H1 (cell line): ENCODE measurements around the gene AOPEP. TPM values are rescaled to one million over a fixed set of nuclear protein-coding genes. Genes with fewer than 3 reads are reported as not detected.
A peak's percentile ranks its signal among the peaks of the same experiment; 100 is the strongest.

ENCODE experiments used
- CTCF ChIA-PET: fragments of 300-600 bp; sonication (Branson Sonifier 250); formaldehyde crosslinking; loops from one replicate; lab custom pipeline; 2021; ENCODE audit not compliant: partially characterized antibody; lab: Charles Lee
- POLR2A ChIA-PET: fragments of 300-600 bp; sonication (Branson Sonifier 250); formaldehyde crosslinking; loops from one replicate; lab custom pipeline; 2021; ENCODE audit warnings: inconsistent platforms; ENCODE audit not compliant: partially characterized antibody; lab: Charles Lee
- DNase-seq, 2 experiments: peaks; one replicate each; pipeline versions ENCODE4 v3.0.0 to v3.0.0-alpha.2; 2010 to 2022; ENCODE audit warnings: low spot score in 2 of 2, low read depth in 1 of 2, mixed read lengths in 1 of 2
- FAIRE-seq: peaks from 2 replicates; lab custom pipeline; 2011; peaks lifted over from hg19 to GRCh38; lab: Jason Lieb, UNC
- H2AFZ ChIP-seq: 2 replicates; pipeline ENCODE4 v1.8.1; 2012; ENCODE audit warnings: low read length, inconsistent platforms
- H2AK5ac ChIP-seq: 2 replicates; pipeline ENCODE4 v1.6.1; 2013; ENCODE audit warnings: low read depth, low read length
- H2BK120ac ChIP-seq: replicated peaks from 2 replicates; pipeline ENCODE3; 2013; ENCODE audit warnings: low read depth, low read length, inconsistent platforms
- H2BK12ac ChIP-seq: 2 replicates; pipeline ENCODE4 v1.6.1; 2013; ENCODE audit warnings: low read depth, low read length
- H2BK15ac ChIP-seq: 2 replicates; pipeline ENCODE4 v1.6.1; 2013; ENCODE audit warnings: low read length
- H2BK20ac ChIP-seq: 2 replicates; pipeline ENCODE4 v1.6.1; 2013; ENCODE audit warnings: low read length
- H2BK5ac ChIP-seq: 2 replicates; pipeline ENCODE4 v1.6.1; 2013; ENCODE audit warnings: low read depth, low read length
- H3K14ac ChIP-seq: 2 replicates; pipeline ENCODE4 v1.6.1; 2013; ENCODE audit warnings: inconsistent platforms; ENCODE audit not compliant: insufficient read length
- H3K18ac ChIP-seq: 2 replicates; pipeline ENCODE4 v1.6.1; 2013; ENCODE audit warnings: low read length; ENCODE audit errors: extremely low read depth
- H3K23ac ChIP-seq: 2 replicates; pipeline ENCODE4 v1.6.1; 2013; ENCODE audit warnings: inconsistent platforms; ENCODE audit not compliant: insufficient read length
- H3K23me2 ChIP-seq: 2 replicates; pipeline ENCODE4 v1.6.1; 2013; ENCODE audit warnings: low read depth, low read length
- H3K27ac ChIP-seq: 2 replicates; pipeline ENCODE4 v1.6.1; 2011; ENCODE audit warnings: low read depth, low read length, inconsistent platforms
- H3K27me3 ChIP-seq, 4 experiments: replicated peaks in 1 of 4; 1 replicate in 1 of 4; 2 replicates in 3 of 4; pipeline versions ENCODE4 v1.6.1 to v1.8.1; 2011 to 2013; ENCODE audit warnings: low read length in 3 of 4, mild to moderate bottlenecking in 3 of 4, inconsistent platforms in 2 of 4, mixed read lengths in 2 of 4, moderate library complexity in 1 of 4; ENCODE audit not compliant: control insufficient read depth in 3 of 4, insufficient read depth in 3 of 4; ENCODE audit errors: extremely low read depth in 1 of 4
- H3K36me3 ChIP-seq, 4 experiments: 2 replicates each; pipeline versions ENCODE4 v1.6.1 to v1.8.1; 2011 to 2013; ENCODE audit warnings: mild to moderate bottlenecking in 4 of 4, low read length in 3 of 4, moderate library complexity in 2 of 4, control low read depth in 1 of 4, inconsistent platforms in 1 of 4; ENCODE audit not compliant: insufficient read depth in 4 of 4, control insufficient read depth in 2 of 4
- H3K4ac ChIP-seq: replicated peaks from 2 replicates; pipeline ENCODE3; 2013; ENCODE audit warnings: low read length, low read depth, mixed read lengths, inconsistent platforms; ENCODE audit not compliant: insufficient read length
- H3K4me1 ChIP-seq, 4 experiments: replicated peaks in 1 of 4; 1 replicate in 1 of 4; 2 replicates in 3 of 4; pipeline versions ENCODE4 v1.6.1 to v1.8.1; 2011 to 2013; ENCODE audit warnings: low read length in 3 of 4, inconsistent platforms in 2 of 4, mixed read lengths in 1 of 4; ENCODE audit not compliant: insufficient read depth in 4 of 4, control insufficient read depth in 3 of 4
- H3K4me2 ChIP-seq, 2 experiments: 2 replicates each; pipeline versions ENCODE4 v1.6.1 to v1.8.1; 2011 to 2013; ENCODE audit warnings: low read depth in 2 of 2, low read length in 2 of 2, control low read depth in 1 of 2, inconsistent platforms in 1 of 2, mild to moderate bottlenecking in 1 of 2; ENCODE audit not compliant: insufficient read depth in 1 of 2
- H3K4me3 ChIP-seq, 4 experiments: fragments of 200-600, 300-600 bp in 1 of 4; sonication (generic), shearing (Covaris generic), sonication (Bioruptor Twin) in 1 of 4; 2 replicates each; pipeline versions ENCODE4 v1.5.1 to v1.8.1; 2011 to 2016; ENCODE audit warnings: low read length in 4 of 4, low read depth in 3 of 4, control low read depth in 2 of 4, inconsistent platforms in 2 of 4, mild to moderate bottlenecking in 2 of 4, mixed read lengths in 1 of 4, moderate library complexity in 1 of 4; ENCODE audit not compliant: insufficient read depth in 2 of 4; ENCODE audit errors: extremely low read depth in 1 of 4
- H3K56ac ChIP-seq: replicated peaks from 2 replicates; pipeline ENCODE3; 2013; ENCODE audit warnings: low read depth, mild to moderate bottlenecking, mixed read lengths, low read length, inconsistent platforms; ENCODE audit not compliant: insufficient read length
- H3K79me1 ChIP-seq: 2 replicates; pipeline ENCODE4 v1.6.1; 2013; ENCODE audit warnings: low read depth, low read length, control low read depth
- H3K79me2 ChIP-seq, 2 experiments: 2 replicates each; pipeline versions ENCODE4 v1.6.1 to v1.8.1; 2012 to 2013; ENCODE audit warnings: low read length in 2 of 2, mild to moderate bottlenecking in 2 of 2, inconsistent platforms in 1 of 2; ENCODE audit not compliant: insufficient read depth in 2 of 2, control insufficient read depth in 1 of 2
- H3K9ac ChIP-seq, 4 experiments: replicated peaks in 1 of 4; 1 replicate in 1 of 4; 2 replicates in 3 of 4; pipeline versions ENCODE4 v1.6.1 to v1.8.1; 2011 to 2013; ENCODE audit warnings: low read depth in 3 of 4, low read length in 3 of 4, control low read depth in 2 of 4, mild to moderate bottlenecking in 2 of 4, moderate library complexity in 2 of 4, inconsistent platforms in 1 of 4; ENCODE audit errors: extremely low read depth in 1 of 4
- H3K9me3 ChIP-seq, 2 experiments: 2 replicates each; pipeline versions ENCODE4 v1.6.1 to v1.8.1; 2012 to 2013; ENCODE audit warnings: mild to moderate bottlenecking in 2 of 2, moderate library complexity in 2 of 2, control low read depth in 1 of 2, inconsistent platforms in 1 of 2, low read depth in 1 of 2, low read length in 1 of 2, mixed read lengths in 1 of 2; ENCODE audit not compliant: insufficient read depth in 2 of 2
- H4K20me1 ChIP-seq, 2 experiments: replicated peaks in 1 of 2; 2 replicates each; pipeline versions ENCODE3 to v1.8.1; 2011 to 2013; ENCODE audit warnings: inconsistent platforms in 2 of 2, low read length in 2 of 2, mild to moderate bottlenecking in 1 of 2; ENCODE audit not compliant: insufficient read depth in 2 of 2, control insufficient read depth in 1 of 2
- H4K5ac ChIP-seq: 2 replicates; pipeline ENCODE4 v1.6.1; 2013; ENCODE audit warnings: low read length, low read depth, mixed read lengths, inconsistent platforms; ENCODE audit not compliant: insufficient read length
- H4K8ac ChIP-seq: 2 replicates; pipeline ENCODE4 v1.8.0; 2013; ENCODE audit warnings: mild to moderate bottlenecking, moderate library complexity, low read length, inconsistent platforms; ENCODE audit not compliant: insufficient read depth; ENCODE audit errors: extremely low read depth
- H4K91ac ChIP-seq: replicated peaks from 2 replicates; pipeline ENCODE3; 2013; ENCODE audit warnings: low read length, mixed read lengths, inconsistent platforms; ENCODE audit not compliant: insufficient read length
- EP300 ChIP-seq, 2 experiments: IDR thresholded peaks; 1 replicate in 1 of 2; 2 replicates in 1 of 2; pipeline ENCODE4 v1.6.1; 2011 to 2012; ENCODE audit warnings: low read depth in 2 of 2, low read length in 2 of 2, mild to moderate bottlenecking in 2 of 2, borderline replicate concordance in 1 of 2, inconsistent platforms in 1 of 2, moderate library complexity in 1 of 2
- SIX5 ChIP-seq: IDR thresholded peaks from 2 replicates; pipeline ENCODE4 v1.6.1; 2011; ENCODE audit warnings: mild to moderate bottlenecking, low read depth, low read length
- SP2 ChIP-seq: IDR thresholded peaks from 2 replicates; pipeline ENCODE4 v1.6.1; 2012; ENCODE audit warnings: mild to moderate bottlenecking, low read length, inconsistent platforms
- TAF1 ChIP-seq: IDR thresholded peaks from 2 replicates; pipeline ENCODE4 v1.6.1; 2011; ENCODE audit warnings: mild to moderate bottlenecking, low read depth, low read length
- WGBS, 2 experiments: shearing (Covaris generic) in 1 of 2; methylation state at CpG; one replicate each; pipeline versions ENCODE4 v1.1.6 to v1.1.7; 2013 to 2015; ENCODE audit warnings: low lambda C conversion rate in 2 of 2, mixed read lengths in 2 of 2, inconsistent platforms in 1 of 2, low coverage in 1 of 2, missing lambda C conversion rate in 1 of 2; ENCODE audit not compliant: insufficient replicate concordance in 2 of 2, insufficient coverage in 1 of 2, insufficient read length in 1 of 2; ENCODE audit errors: extremely low coverage in 1 of 2, missing lambda C conversion rate in 1 of 2; 5-methylcytosine and 5-hydroxymethylcytosine counted together
- polyA plus RNA-seq, 7 experiments: library from polyadenylated mRNA; depleted of rRNA in 3 of 7; stranded (reverse) in 5 of 7; unstranded in 2 of 7; fragments of >200 nt in 5 of 7; fragments of 200-250 nt in 2 of 7; gene quantifications; 1 replicate in 5 of 7; 2 replicates in 1 of 7; 4 replicates in 1 of 7; pipeline versions ENCODE4 v1.2.1 to v1.2.3, GENCODE V29; 2011 to 2013; ENCODE audit warnings: missing spikeins in 2 of 7, mixed read lengths in 2 of 7
- total RNA-seq: library from RNA; stranded (reverse); fragmentation: NEBNext Ultra II Directional; extraction: Animal tissue kit (Norgen Biotek cat#: 25700); gene quantifications from 2 replicates; pipeline ENCODE4 v1.2.1, GENCODE V29; 2021
- TF ChIP-seq, protein P1 (sequence below): IDR thresholded peaks from 2 replicates; pipeline ENCODE4 v1.6.1; 2012; ENCODE audit warnings: low read length, inconsistent platforms

Gene AOPEP
- total and polyA plus RNA-seq, 2 of the 8 experiments (the other 6 are each of a cell fraction or from before 2014, with no cell fraction given) = 6.1 to 14.3 TPM

DNA sequence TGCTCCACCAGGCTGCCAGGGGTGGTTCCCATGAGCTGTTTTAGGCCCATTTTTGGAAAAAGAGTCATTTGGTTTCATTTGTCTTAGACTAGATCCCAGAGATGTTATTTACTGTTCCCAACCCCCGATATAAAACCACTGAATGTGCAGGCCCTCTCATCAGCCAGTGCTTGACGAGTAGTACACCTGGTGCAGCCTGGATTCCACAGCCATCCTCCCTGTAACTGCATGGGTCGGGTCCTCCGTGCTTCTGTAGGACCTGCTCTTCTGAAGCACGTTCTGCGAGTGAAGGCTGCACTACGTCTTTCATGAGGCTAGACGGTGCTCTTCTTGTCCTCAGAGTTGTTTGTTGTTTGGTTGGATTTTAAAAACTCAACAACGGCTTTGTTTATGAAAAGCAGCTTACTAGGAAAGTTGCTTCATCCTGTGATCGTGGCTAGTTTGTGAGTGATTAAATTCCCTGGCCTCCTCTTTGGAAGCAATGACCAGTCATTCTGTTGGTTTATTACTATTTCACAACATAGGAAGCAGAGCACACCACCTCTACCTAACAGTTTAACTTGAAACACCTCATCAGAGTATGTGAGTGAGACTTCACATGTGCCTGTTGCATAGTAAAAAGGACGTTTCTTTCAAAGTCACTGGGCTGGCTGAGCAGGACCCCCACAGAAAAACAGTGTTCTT, 135.2 kb downstream of the AOPEP start:
- Histone ChIP-seq H3K18ac (no peak overlapping the region), H3K4me2 (no peak overlapping the region), H2BK120ac (no peak overlapping the region), H2AK5ac (no peak overlapping the region), H3K36me3 (no peaks in the 10 kb centered on the region), H3K14ac (no peak overlapping the region), H4K20me1 (no peaks in the 10 kb centered on the region), H3K23ac (no peak overlapping the region), H3K79me1 (no peaks in the 10 kb centered on the region; the same call in 1 of the 2 replicates), H3K56ac (no peak overlapping the region), H2AFZ (no peak overlapping the region), H3K79me2 (no peaks in the 10 kb centered on the region), H3K27me3 (no peaks in the 10 kb centered on the region), H3K4ac (no peak overlapping the region), H2BK15ac (no peak overlapping the region), H2BK12ac (no peak overlapping the region), H3K9me3 (no peaks in the 10 kb centered on the region), H4K8ac (no peak overlapping the region), H2BK5ac (no peak overlapping the region), H4K5ac (no peak overlapping the region), H3K4me3 (no peak overlapping the region), H3K27ac (no peak overlapping the region), H2BK20ac (no peak overlapping the region), H3K4me1 (peaks cover 0 to 7% (median 0%) of the 10 kb centered on the region in 4 experiments; a peak in 2 of 7 replicates), H4K91ac (no peak overlapping the region), H3K23me2 (no peaks in the 10 kb centered on the region), H3K9ac (no peak overlapping the region)
- TF ChIP-seq EP300 (IDR thresholded peaks at IDR 0.05; ENCODE audit: borderline replicate concordance in 1 of 2, low read depth in 2 of 2, low read length in 2 of 2) = no peak
- no peak for TF ChIP-seq TAF1
- TF ChIP-seq, protein P1, sequence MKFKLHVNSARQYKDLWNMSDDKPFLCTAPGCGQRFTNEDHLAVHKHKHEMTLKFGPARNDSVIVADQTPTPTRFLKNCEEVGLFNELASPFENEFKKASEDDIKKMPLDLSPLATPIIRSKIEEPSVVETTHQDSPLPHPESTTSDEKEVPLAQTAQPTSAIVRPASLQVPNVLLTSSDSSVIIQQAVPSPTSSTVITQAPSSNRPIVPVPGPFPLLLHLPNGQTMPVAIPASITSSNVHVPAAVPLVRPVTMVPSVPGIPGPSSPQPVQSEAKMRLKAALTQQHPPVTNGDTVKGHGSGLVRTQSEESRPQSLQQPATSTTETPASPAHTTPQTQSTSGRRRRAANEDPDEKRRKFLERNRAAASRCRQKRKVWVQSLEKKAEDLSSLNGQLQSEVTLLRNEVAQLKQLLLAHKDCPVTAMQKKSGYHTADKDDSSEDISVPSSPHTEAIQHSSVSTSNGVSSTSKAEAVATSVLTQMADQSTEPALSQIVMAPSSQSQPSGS = no peak
- no peak for TF ChIP-seq SP2
- TF ChIP-seq SIX5 = no peak
- CTCF ChIA-PET = no interaction called here
- DNase-seq = peak in 1 of 2 experiments; percentile 16
- POLR2A ChIA-PET = no interaction called here
- WGBS, 2 experiments = 91% methylated on average over 11 of the region's 11 CpGs; no CpG with 5 or more reads in 1 of the 2 experiments
- no peak for FAIRE-seq
